NK-92 (cell line): Measurements from ENCODE around the gene FUBP3.

Experiments
- DNase-seq: peaks from one replicate; lab custom pipeline; 2025; ENCODE audit not compliant: unreplicated experiment; lab: John Stamatoyannopoulos, UW

Gene FUBP3, protein sequence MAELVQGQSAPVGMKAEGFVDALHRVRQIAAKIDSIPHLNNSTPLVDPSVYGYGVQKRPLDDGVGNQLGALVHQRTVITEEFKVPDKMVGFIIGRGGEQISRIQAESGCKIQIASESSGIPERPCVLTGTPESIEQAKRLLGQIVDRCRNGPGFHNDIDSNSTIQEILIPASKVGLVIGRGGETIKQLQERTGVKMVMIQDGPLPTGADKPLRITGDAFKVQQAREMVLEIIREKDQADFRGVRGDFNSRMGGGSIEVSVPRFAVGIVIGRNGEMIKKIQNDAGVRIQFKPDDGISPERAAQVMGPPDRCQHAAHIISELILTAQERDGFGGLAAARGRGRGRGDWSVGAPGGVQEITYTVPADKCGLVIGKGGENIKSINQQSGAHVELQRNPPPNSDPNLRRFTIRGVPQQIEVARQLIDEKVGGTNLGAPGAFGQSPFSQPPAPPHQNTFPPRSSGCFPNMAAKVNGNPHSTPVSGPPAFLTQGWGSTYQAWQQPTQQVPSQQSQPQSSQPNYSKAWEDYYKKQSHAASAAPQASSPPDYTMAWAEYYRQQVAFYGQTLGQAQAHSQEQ

DNA sequence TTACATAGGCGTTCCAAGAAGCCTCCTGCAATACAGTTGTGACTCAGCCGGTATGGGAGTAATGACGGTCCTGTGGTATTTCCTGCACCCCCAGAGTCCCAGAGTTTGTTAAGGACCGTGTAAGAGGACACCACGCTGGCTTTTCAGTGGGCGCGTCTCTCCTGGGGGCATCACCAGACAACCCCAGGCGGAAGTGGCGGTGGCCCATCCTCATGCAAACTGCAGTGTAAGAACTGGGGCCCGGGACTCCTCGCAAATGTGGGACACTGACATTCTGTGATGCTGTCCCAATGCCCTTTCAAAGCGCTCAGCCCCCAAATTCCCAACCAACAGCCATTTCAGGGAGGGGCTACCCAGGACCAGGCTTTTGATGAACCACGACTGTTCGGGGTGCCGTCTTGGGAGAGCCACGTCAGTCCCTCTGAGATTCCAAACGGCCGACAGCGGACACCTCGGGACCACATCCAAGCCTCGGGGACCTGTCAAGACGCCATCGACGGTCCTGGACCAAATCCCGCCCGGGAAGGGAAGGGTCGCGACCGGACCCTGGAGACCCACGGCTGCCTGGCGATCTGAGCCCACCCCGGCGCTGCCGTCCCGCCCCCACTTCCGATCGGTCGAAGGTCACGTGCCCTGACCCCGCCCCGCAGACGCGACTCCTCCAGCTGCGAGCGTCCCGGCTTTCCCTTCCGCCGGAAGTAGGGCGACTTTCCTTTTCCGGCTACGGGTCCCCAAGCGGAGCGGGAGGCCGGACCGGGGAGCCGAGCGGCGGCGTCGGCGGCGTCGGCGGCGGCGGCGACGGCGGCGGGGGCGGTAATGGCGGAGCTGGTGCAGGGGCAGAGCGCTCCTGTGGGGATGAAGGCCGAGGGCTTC is at the start of gene FUBP3:
TSS of gene FUBP3 (plus strand) at position 713 of the 873 bp plus-strand sequence. CDS start at position 817, 104 bp downstream.
- DNase-seq: peak; percentile 10

GRCh38 chr9:130530938-130531337 is 48.4 kb upstream of the FUBP3 start:
- no peak for DNase-seq

DNA sequence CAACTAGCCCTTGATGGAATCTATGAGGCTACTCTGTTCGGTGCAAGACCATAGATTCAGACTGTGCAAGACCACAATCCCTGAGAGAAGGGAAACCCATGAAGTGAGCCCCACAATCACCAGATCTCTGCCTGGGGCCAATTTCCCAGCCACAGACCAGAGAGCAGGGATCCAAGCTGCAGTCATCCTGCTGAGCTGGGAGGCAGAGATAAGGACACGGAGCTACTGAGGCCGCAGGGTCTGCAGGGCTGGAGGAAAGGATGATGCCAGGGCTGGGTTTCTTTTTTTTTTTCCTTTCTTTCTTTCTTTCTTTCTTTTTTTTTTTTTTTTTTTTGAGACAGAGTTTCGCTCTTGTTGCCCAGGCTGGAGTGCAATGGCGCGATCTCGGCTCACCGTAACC is 47.7 kb upstream of the FUBP3 start:
- DNase-seq: no peak

- no peak for DNase-seq
These were observed 46.8 kb upstream of the FUBP3 start for GRCh38 chr9:130532426-130533080.

DNA sequence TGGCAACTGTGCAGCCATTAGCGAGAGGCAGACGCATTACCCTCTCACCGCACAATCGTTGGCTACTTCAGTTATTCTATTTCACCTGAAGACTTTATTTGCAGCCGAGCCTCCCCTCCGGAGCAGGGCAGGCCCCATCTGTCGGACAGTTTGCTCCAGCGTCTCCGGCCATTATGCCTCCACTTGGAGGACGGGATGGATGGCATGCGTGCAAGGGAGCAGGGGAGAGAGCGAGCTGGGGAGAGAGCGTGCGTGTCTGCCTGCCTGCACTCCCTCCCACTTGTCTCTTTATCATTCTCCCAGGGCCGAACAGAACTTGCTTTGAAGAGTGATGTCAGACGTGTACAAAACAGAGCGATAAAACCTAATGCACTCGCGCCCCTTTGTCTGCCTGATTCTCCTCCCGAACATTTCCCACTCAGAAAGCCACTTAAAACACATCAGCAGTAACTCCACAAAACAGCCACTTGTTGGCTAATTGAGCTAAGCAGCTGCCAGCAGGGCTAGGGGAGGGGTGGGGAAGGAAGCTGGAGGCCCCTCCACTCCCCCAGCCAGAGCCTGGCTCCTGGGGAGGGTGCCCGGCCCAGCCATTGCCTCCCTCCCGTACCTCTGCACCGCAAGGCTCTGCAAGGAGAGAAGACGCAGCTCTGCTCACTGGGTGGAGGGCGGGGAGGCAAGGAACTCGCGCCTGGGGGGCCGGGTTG is 43.4 kb upstream of the FUBP3 start:
- no peak for DNase-seq

- DNase-seq: no peak
These were observed 42.7 kb upstream of the FUBP3 start for GRCh38 chr9:130536701-130537107.

DNA sequence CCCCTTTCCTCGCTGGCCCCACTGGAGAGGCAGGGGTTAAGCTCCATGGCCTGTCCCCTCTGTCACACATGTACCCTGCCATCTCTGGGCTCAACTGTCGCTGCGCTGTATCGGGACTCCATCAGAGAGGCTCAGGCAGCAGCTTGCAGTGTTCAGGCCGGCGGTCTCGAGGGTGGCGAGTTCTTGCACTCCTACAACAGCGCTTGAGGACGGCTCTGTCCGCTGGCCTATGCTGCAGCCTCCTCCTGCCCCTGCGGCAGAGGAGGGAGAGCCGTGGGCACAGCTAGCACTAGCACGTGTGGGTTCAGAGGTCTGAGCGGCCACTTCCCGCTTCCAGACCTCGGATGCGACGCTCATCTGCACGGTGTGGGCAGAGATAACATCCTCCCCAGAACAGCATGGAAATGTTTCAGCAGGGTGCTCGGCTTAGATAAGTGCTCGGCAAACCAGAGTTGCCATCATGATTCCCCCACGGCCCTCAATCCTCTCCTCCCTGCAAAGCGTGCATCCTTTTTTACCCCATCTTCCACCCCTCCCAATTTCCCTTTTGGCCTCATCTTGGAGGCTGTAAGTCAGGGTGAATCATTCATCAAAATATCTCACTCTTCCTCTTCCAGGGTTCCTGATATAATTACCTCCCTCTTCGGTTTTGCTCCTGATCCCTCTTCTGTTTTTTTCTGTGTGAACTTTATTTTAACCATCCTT is 41.9 kb upstream of the FUBP3 start:
- DNase-seq: no peak

DNA sequence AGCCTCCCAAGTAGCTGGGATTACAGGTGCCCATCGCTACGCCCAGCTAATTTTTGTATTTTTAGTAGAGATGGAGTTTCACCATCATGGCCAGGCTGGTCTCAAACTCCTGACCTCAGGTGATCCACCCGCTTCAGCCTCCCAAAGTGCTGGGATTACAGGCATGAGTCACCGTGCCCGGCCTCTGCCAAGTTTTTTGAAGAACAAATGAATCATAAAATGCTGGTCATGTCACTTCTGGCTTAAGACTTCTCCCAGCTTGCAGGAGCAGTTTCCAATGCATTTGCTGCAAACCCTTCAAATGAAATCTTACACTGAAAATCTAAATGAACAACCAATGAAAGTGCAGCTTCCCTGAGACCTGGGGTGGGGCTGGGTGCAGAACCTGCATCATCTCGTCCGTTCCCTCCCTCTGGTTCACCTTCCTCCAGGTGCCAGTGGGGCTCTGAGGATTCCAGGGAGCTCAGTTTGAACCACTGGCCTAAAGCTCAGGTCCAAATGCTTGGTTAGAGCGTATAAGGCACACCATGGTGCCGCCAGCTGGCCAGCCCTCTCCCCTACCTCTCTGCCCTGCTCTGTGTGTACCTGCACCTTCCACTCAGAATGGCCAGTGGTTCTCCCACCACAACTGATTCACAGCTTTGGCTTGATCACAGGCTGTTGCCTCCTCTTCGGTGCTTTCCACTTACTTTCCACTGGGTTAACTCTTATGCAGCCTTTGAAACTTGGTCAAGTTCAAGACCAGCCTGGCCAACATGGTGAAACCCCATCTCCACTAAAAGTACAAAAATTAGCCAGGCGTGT is 39.8 kb upstream of the FUBP3 start:
- no peak for DNase-seq

DNA sequence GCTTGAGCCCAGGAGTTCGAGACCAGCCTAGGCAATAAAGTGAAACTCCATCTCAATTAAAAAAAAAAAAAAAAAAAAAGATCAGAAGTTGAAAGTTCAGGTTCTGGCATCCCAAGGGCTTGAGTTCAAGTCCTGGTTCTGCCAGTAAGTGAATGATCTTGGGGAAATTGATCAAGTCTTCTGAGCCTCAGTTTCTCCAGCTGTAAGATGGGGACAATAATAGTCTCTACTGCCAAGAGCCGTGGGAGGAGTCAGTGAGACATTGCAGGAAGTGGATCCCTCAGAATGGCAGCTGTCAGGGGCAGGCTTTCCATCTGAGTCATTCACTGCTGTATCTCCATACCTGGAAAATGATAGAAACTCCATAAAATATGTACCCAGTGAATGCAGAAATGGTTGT is 37.8 kb upstream of the FUBP3 start:
- DNase-seq: no peak

DNA sequence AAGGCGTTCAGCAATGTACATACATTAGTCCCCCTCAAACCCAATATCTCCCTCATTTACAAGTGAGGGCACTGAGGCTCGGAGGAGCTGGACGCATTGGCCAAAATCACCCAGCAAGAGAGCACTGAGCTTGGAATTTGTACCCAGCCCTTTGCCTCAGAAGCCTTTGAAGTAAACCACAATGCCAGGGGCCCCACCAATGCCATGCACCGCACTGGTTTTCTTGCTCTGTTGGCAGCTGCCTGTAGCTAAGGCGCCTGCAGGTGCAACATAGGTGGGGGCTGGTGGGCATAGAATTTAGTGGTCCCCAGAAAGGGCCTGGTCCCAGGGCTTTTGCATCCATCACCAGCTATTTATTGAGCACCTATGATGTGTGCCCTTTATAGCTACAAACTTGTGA is 37.3 kb upstream of the FUBP3 start:
- DNase-seq: no peak

DNA sequence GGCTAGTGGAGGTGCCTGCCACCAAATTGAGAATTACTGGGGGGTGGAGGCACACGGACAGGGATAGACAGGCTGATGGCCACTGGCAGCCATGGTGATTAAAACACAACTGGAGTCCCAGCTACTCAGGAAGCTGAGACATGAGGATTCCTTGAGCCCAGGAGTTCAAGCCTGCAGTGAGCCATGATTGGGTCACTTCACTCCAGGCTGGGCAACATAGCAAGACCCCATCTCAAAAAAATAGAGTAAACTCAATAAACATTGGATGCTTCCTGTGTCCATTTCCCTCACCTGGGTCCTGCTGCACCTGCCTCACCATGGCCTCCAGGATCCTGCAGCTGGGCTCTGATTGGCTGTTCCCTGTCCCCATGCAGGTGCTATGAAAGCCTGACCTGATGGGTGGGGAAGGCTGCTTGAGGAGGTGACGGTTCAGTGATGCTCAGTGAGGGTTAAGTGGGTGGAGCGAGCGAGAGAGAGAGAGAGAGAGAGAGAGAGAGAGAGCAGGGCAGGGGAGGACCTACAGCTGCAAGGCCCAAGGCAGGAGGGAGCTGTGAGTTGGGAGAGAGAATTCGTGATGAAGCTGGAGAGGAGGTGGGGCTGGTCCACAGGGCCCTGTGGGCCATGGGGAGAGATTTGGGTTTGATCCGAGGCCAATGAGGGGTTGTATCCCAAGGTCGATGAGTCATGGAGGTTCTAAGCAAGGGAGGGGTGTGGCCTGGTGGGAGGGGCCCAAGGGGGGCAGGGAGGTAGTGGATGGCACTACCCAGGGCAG is 36.7 kb upstream of the FUBP3 start:
- no peak for DNase-seq

DNA sequence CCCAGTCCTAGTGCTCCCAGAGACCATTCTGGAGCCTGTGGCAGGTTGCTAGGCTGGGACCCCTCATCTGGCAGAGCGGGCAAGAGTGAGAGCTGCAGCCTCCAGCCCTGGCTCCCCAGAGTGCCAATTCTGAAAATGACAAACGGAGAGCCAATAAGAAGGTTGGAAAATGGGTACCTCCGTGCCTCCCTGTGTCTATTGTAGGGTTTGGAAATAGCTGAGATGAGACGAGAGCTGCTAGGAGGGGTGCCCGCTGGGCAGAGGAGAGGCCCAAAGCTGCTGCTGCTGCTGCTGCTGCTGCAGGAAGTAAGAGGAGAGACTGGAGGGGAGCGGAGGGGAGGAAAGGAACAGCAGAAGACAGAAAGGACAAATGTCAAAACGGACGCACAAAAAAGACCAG is 36.0 kb upstream of the FUBP3 start:
- DNase-seq: no peak

- DNase-seq: no peak
These were observed 35.5 kb upstream of the FUBP3 start for GRCh38 chr9:130543859-130544258.

DNA sequence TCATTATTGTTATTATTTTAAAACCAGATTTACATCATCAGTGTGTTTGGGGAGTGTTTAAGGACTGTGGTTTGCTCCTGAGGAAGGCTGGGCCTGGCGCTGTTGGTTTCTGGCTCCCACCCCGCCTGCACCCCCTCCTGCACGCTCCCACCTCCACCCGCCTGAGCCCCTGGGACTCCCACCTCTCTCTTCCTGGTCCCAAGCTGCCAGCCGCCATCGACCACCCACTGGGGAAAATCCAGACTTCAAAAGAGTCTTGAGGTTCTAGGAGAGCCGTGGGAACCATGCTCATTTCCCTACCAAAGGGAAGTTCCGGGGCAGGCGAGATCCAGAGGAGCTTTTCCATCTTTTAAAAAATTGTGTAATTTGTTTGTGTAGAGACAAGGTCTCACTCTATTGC is 35.0 kb upstream of the FUBP3 start:
- DNase-seq: no peak

- DNase-seq: no peak
These were observed 31.3 kb upstream of the FUBP3 start for GRCh38 chr9:130548103-130548502.

GRCh38 chr9:130549093-130549735 is 30.2 kb upstream of the FUBP3 start:
- DNase-seq: no peak

DNA sequence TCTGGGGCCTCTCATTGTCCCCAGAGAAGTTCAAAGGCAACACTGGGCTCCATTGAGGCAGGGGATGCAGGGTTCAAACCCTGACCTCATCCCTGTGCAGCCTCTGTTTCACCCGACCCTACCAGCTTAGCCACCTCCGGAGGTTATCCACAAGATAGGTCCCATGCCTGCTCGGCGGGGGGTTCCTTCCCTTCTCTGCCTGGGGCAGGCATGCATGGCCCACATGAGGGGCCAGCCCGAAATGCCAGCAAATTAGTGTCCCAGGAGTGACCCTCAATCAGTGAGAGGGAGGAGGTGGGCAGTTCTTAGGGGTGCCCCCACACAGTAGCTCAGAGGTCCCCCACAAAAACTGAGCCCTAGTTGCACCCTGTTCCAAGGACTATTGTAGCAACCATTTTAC is 24.8 kb upstream of the FUBP3 start:
- no peak for DNase-seq

DNA sequence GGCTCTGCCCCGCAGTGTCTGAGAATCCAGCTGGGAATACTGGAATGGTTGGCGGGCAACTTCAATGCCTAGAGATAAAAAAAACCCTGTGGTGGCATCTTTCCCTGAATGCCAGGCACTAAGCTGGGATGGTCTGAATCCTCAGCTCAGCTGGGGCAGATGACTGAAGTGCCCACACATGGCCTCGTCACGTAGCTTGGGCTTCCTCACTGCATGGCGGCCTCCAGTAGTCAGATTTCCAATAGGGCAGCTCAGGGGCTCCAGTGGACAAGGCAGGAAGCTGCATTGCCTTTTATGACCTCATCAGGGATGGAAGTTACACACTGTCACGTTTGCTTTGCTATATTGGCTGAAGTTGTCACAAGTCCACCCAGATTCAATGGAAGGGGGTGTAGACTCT is 24.3 kb upstream of the FUBP3 start:
- no peak for DNase-seq
